GM21367 (cell line): ENCODE data around the gene SLC4A3.
A peak's percentile ranks its signal among the peaks of the same experiment; 100 is the strongest.
"Not testable (repeated sequence)": the region's sequence is repeated elsewhere in the genome, so short reads cannot be mapped to it uniquely, and the experiment has no call there.

Experiments used
- ATAC-seq: cut with Tn5 transposase; IDR thresholded peaks from one replicate; pipeline ENCODE4 v1.9.1; 2021; ENCODE audit not compliant: unreplicated experiment

The SLC4A3 gene

GRCh38 chr2:219676586-219676985 lies 49.2 kb downstream of the SLC4A3 start:
- no peak for ATAC-seq

DNA sequence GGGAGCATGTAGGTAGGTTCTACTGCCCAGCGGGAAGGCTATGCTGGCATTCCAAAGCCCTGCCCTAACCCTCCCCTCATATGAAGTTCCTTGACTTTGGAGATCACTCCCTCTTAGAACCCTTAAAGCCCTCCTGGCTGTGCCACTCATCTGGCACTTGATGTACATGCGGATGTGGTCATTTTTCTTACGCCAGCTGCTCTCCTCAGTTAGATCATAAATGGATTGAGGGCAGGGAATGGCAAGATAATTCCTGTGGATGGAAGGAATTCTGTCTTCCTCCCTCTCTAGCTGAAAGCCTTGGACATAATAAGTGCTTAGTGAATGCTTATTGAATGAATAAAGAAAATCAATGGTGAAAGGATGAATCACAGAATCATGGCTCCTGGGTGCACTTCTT lies 51.6 kb downstream of the SLC4A3 start:
- ATAC-seq: no peak

GRCh38 chr2:219679571-219679970 lies 52.1 kb downstream of the SLC4A3 start:
- no peak for ATAC-seq

DNA sequence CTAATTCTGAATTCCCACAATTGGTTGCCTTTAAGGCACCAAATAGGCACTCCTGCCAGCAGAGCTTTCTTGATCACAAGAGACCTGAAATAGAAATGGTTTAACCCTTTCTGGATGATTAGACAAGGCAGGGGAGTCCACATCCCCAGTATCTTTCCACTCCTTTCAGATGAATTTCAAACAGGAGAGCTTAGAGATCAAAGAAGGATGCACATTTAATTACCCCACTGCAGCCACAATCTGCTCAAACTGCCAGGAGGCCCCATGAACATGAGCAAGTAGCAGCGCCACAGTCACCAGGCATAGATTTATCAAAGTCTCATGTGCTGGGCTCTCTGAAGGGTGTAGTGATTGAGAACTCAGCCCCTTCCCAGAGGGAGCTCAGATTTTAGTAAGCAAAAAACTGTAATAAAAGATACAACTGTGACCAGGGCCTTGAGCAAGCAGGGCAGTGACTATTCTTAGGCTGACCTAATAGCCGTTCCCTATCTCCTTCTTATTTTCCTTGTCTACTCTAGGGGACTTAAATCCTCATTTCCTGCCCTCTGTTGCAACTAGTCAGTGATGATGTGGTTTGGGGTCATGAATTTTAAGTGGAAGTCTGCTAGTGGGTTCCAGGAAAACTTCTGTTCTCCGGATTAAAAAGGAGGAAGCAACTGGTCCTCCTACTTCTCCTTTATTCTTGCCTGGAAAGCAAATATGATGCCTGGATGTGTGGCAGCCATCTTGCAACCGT lies 53.7 kb downstream of the SLC4A3 start:
- no peak for ATAC-seq

- no peak for ATAC-seq
These were observed 54.4 kb downstream of the SLC4A3 start for GRCh38 chr2:219681694-219682300.

GRCh38 chr2:219683474-219683873 lies 56.0 kb downstream of the SLC4A3 start:
- ATAC-seq: not testable (repeated sequence)

DNA sequence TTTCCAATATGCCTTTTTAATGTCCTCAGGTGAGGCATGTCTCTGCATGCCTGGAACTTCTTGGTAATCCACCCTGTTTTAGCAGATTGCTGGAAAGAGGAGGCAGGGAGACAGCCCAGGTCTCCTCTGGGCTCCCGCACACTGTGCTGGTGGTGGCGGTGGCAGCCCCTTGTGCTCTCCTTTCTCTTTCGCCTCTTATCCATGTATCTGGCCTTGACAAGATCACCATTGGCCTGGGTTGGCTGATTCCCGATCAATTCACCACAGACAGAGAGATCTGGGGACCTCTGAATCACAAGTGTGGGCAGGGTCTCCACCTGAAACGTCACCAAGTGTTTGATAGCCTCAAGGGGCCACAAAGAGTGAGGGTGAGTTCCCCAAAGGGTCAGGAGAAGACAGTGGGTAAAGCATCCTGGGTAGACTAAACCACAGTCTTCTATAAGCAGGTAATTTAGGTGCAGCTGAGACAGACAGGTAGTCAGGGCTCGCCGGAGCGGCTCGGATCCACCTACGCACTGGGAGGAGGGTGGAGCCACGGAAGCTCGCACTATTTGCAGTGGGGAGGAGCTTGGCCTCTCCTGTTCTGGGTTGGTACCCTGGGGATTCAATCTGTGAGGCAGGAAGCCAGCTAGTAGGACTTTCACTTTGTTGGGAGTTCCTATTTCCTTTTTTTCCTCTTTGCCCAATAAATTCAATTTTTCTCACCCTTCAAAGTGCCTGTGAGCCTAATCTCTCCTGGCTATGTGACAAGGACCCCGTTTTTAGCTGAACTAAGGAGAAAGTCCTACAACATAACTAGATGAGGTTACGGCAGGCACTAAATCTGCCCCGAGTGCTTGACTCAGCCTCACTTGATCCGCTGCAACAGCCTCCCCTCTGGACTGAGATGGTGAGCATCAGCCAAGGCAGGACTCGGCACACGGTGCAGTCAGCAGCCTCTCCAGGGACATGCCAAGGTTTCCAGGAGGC lies 57.6 kb downstream of the SLC4A3 start:
- ATAC-seq: peak; percentile 98

GRCh38 chr2:219687272-219687671 lies 59.8 kb downstream of the SLC4A3 start:
- ATAC-seq: no peak

DNA sequence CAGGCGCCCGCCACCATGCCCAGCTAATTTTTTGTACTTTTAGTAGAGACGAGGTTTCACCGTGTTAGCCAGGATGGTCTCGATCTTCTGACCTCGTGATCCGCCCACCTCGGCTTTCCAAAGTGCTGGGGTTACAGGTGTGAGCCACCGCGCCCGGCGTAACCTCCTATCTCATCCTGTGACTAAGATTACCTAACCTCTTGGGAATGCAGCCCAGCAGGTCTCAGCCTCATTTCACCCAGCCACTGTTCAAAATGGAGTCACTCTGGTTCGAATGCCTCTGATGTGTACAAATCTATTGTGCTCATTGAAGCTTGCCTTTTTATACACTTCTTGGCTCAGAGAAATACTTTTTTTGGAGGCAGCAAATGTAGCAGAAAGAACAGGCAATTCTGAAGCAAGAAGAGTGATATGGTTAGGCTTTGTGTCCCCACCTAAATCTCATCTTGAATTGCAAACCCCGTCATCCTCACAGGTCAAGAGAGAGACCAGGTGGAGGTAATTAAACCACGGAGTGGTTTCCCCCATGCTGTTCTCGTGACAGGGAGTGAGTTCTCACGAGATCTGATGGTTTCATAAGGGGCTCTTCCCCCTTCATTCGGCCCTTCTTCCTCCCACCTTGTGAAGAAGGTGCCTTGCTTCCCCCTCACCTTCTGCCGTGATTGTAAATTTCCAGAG lies 60.6 kb downstream of the SLC4A3 start:
- no peak for ATAC-seq

DNA sequence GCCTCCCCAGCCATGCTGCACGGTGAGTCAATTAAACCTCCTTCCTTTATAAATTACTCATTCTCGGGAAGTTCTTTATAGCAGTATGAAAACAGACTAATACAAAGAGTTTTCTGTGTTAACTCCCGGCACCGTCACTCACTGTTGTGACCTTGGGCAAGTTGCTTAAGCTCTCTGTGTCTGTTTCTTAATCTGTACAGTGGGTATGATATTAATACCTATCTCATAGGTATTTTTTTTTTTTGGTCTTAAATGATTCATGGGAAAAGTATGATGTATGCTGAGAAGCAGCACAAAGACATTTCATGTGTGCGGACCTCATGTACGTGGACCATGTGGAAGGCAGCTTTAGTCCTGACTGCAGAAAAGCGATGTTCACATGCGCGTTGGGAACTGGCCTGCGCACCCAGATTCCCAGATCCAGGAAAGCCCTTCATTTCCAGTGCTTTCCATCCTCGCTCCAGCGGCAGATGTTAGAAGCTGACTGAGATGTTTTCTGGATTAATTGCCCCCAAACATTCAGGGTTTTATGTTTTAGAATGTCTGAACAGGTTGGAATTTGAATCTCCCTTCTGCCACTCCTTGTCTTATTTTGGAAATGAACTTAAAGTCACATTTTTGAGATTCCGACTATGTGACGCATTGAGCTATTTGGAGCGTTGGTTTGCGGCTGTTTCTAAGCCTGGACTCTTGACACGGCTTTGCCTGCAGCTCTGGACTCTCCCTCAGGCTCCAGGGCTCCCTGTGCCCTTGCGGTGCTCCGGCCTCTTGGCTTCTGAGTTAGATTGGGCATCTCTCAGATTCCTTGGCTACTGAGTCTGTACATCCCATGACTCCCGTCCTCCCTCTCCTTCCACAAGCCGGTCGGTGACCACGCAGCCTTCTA lies 61.4 kb downstream of the SLC4A3 start:
- no peak for ATAC-seq

DNA sequence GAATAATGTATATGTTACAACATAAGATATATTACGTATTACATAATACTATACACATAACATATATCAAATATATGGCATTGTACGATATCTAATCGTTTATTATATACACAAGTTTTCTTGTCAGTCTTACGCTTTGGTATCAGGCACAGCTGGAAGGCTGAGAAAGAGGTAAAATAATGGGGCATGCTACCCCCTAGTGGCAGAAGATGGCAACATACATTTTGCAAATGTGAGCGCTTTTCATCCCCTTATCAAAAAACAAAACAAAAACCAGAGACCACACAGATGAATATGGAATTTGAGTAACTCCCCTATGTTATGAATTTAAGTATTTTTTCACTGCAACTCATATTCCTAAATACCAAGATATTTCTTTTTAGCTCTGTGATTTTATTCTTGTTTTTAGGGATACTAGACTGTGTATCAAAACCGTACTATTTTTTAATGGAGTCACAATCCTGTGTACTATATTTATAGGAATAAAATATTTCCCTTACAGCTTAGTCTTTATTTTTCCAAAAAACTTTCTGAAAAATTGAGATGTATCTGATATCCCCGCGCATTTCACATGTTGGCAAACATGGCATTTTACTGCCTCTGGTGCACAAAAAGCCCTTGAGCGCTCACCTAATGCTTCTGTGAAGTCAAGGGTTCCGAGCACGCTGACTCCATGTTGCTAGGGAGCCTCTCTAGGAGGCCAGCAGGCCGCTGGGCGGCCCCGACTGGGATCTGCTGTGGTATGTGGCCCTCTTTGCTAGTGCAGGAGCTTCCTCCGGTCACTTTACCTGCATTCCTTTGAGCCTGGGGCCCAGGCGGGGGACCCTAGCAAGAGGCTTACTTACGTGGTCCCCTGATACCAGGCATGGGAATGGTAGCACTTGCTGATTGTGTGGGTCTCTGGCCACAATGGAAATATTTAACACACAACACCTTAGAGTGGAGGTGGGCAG lies 62.5 kb downstream of the SLC4A3 start:
- ATAC-seq: peak; percentile 40

- no peak for ATAC-seq
These were observed 64.1 kb downstream of the SLC4A3 start for GRCh38 chr2:219691571-219691970.
